H1 (cell line): ENCODE results near the gene WNK2. TPM values are rescaled to one million over a fixed set of nuclear protein-coding genes. Genes with fewer than 3 reads are reported as not detected.

Experiments used
- CTCF ChIA-PET: fragments of 300-600 bp; sonication (Branson Sonifier 250); formaldehyde crosslinking; loops from one replicate; lab custom pipeline; 2021; ENCODE audit not compliant: partially characterized antibody; lab: Charles Lee
- POLR2A ChIA-PET: fragments of 300-600 bp; sonication (Branson Sonifier 250); formaldehyde crosslinking; loops from one replicate; lab custom pipeline; 2021; ENCODE audit warnings: inconsistent platforms; ENCODE audit not compliant: partially characterized antibody; lab: Charles Lee
- DNase-seq, 2 experiments: peaks; one replicate each; pipeline versions ENCODE4 v3.0.0 to v3.0.0-alpha.2; 2010 to 2022; ENCODE audit warnings: low spot score in 2 of 2, low read depth in 1 of 2, mixed read lengths in 1 of 2
- FAIRE-seq: peaks from 2 replicates; lab custom pipeline; 2011; peaks lifted over from hg19 to GRCh38; lab: Jason Lieb, UNC
- H2AFZ ChIP-seq: 2 replicates; pipeline ENCODE4 v1.8.1; 2012; ENCODE audit warnings: low read length, inconsistent platforms
- H2AK5ac ChIP-seq: 2 replicates; pipeline ENCODE4 v1.6.1; 2013; ENCODE audit warnings: low read depth, low read length
- H2BK120ac ChIP-seq: replicated peaks from 2 replicates; pipeline ENCODE3; 2013; ENCODE audit warnings: low read depth, low read length, inconsistent platforms
- H2BK12ac ChIP-seq: 2 replicates; pipeline ENCODE4 v1.6.1; 2013; ENCODE audit warnings: low read depth, low read length
- H2BK15ac ChIP-seq: 2 replicates; pipeline ENCODE4 v1.6.1; 2013; ENCODE audit warnings: low read length
- H2BK20ac ChIP-seq: 2 replicates; pipeline ENCODE4 v1.6.1; 2013; ENCODE audit warnings: low read length
- H2BK5ac ChIP-seq: 2 replicates; pipeline ENCODE4 v1.6.1; 2013; ENCODE audit warnings: low read depth, low read length
- H3K14ac ChIP-seq: 2 replicates; pipeline ENCODE4 v1.6.1; 2013; ENCODE audit warnings: inconsistent platforms; ENCODE audit not compliant: insufficient read length
- H3K18ac ChIP-seq: 2 replicates; pipeline ENCODE4 v1.6.1; 2013; ENCODE audit warnings: low read length; ENCODE audit errors: extremely low read depth
- H3K23ac ChIP-seq: 2 replicates; pipeline ENCODE4 v1.6.1; 2013; ENCODE audit warnings: inconsistent platforms; ENCODE audit not compliant: insufficient read length
- H3K23me2 ChIP-seq: 2 replicates; pipeline ENCODE4 v1.6.1; 2013; ENCODE audit warnings: low read depth, low read length
- H3K27ac ChIP-seq: 2 replicates; pipeline ENCODE4 v1.6.1; 2011; ENCODE audit warnings: low read depth, low read length, inconsistent platforms
- H3K27me3 ChIP-seq, 4 experiments: replicated peaks in 1 of 4; 1 replicate in 1 of 4; 2 replicates in 3 of 4; pipeline versions ENCODE4 v1.6.1 to v1.8.1; 2011 to 2013; ENCODE audit warnings: low read length in 3 of 4, mild to moderate bottlenecking in 3 of 4, inconsistent platforms in 2 of 4, mixed read lengths in 2 of 4, moderate library complexity in 1 of 4; ENCODE audit not compliant: control insufficient read depth in 3 of 4, insufficient read depth in 3 of 4; ENCODE audit errors: extremely low read depth in 1 of 4
- H3K36me3 ChIP-seq, 4 experiments: 2 replicates each; pipeline versions ENCODE4 v1.6.1 to v1.8.1; 2011 to 2013; ENCODE audit warnings: mild to moderate bottlenecking in 4 of 4, low read length in 3 of 4, moderate library complexity in 2 of 4, control low read depth in 1 of 4, inconsistent platforms in 1 of 4; ENCODE audit not compliant: insufficient read depth in 4 of 4, control insufficient read depth in 2 of 4
- H3K4ac ChIP-seq: replicated peaks from 2 replicates; pipeline ENCODE3; 2013; ENCODE audit warnings: low read length, low read depth, mixed read lengths, inconsistent platforms; ENCODE audit not compliant: insufficient read length
- H3K4me1 ChIP-seq, 4 experiments: replicated peaks in 1 of 4; 1 replicate in 1 of 4; 2 replicates in 3 of 4; pipeline versions ENCODE4 v1.6.1 to v1.8.1; 2011 to 2013; ENCODE audit warnings: low read length in 3 of 4, inconsistent platforms in 2 of 4, mixed read lengths in 1 of 4; ENCODE audit not compliant: insufficient read depth in 4 of 4, control insufficient read depth in 3 of 4
- H3K4me2 ChIP-seq, 2 experiments: 2 replicates each; pipeline versions ENCODE4 v1.6.1 to v1.8.1; 2011 to 2013; ENCODE audit warnings: low read depth in 2 of 2, low read length in 2 of 2, control low read depth in 1 of 2, inconsistent platforms in 1 of 2, mild to moderate bottlenecking in 1 of 2; ENCODE audit not compliant: insufficient read depth in 1 of 2
- H3K4me3 ChIP-seq, 4 experiments: fragments of 200-600, 300-600 bp in 1 of 4; sonication (generic), shearing (Covaris generic), sonication (Bioruptor Twin) in 1 of 4; 2 replicates each; pipeline versions ENCODE4 v1.5.1 to v1.8.1; 2011 to 2016; ENCODE audit warnings: low read length in 4 of 4, low read depth in 3 of 4, control low read depth in 2 of 4, inconsistent platforms in 2 of 4, mild to moderate bottlenecking in 2 of 4, mixed read lengths in 1 of 4, moderate library complexity in 1 of 4; ENCODE audit not compliant: insufficient read depth in 2 of 4; ENCODE audit errors: extremely low read depth in 1 of 4
- H3K56ac ChIP-seq: replicated peaks from 2 replicates; pipeline ENCODE3; 2013; ENCODE audit warnings: low read depth, mild to moderate bottlenecking, mixed read lengths, low read length, inconsistent platforms; ENCODE audit not compliant: insufficient read length
- H3K79me1 ChIP-seq: 2 replicates; pipeline ENCODE4 v1.6.1; 2013; ENCODE audit warnings: low read depth, low read length, control low read depth
- H3K79me2 ChIP-seq, 2 experiments: 2 replicates each; pipeline versions ENCODE4 v1.6.1 to v1.8.1; 2012 to 2013; ENCODE audit warnings: low read length in 2 of 2, mild to moderate bottlenecking in 2 of 2, inconsistent platforms in 1 of 2; ENCODE audit not compliant: insufficient read depth in 2 of 2, control insufficient read depth in 1 of 2
- H3K9ac ChIP-seq, 4 experiments: replicated peaks in 1 of 4; 1 replicate in 1 of 4; 2 replicates in 3 of 4; pipeline versions ENCODE4 v1.6.1 to v1.8.1; 2011 to 2013; ENCODE audit warnings: low read depth in 3 of 4, low read length in 3 of 4, control low read depth in 2 of 4, mild to moderate bottlenecking in 2 of 4, moderate library complexity in 2 of 4, inconsistent platforms in 1 of 4; ENCODE audit errors: extremely low read depth in 1 of 4
- H3K9me3 ChIP-seq, 2 experiments: 2 replicates each; pipeline versions ENCODE4 v1.6.1 to v1.8.1; 2012 to 2013; ENCODE audit warnings: mild to moderate bottlenecking in 2 of 2, moderate library complexity in 2 of 2, control low read depth in 1 of 2, inconsistent platforms in 1 of 2, low read depth in 1 of 2, low read length in 1 of 2, mixed read lengths in 1 of 2; ENCODE audit not compliant: insufficient read depth in 2 of 2
- H4K20me1 ChIP-seq, 2 experiments: replicated peaks in 1 of 2; 2 replicates each; pipeline versions ENCODE3 to v1.8.1; 2011 to 2013; ENCODE audit warnings: inconsistent platforms in 2 of 2, low read length in 2 of 2, mild to moderate bottlenecking in 1 of 2; ENCODE audit not compliant: insufficient read depth in 2 of 2, control insufficient read depth in 1 of 2
- H4K5ac ChIP-seq: 2 replicates; pipeline ENCODE4 v1.6.1; 2013; ENCODE audit warnings: low read length, low read depth, mixed read lengths, inconsistent platforms; ENCODE audit not compliant: insufficient read length
- H4K8ac ChIP-seq: 2 replicates; pipeline ENCODE4 v1.8.0; 2013; ENCODE audit warnings: mild to moderate bottlenecking, moderate library complexity, low read length, inconsistent platforms; ENCODE audit not compliant: insufficient read depth; ENCODE audit errors: extremely low read depth
- H4K91ac ChIP-seq: replicated peaks from 2 replicates; pipeline ENCODE3; 2013; ENCODE audit warnings: low read length, mixed read lengths, inconsistent platforms; ENCODE audit not compliant: insufficient read length
- E2F6 ChIP-seq: IDR thresholded peaks from 2 replicates; pipeline ENCODE4 v1.6.1; 2012; ENCODE audit warnings: inconsistent platforms
- NANOG ChIP-seq: IDR thresholded peaks from 2 replicates; pipeline ENCODE4 v1.6.1; 2011; ENCODE audit warnings: low read length, low read depth, mild to moderate bottlenecking, inconsistent platforms; ENCODE audit not compliant: insufficient read depth, poor library complexity, severe bottlenecking
- PHF8 ChIP-seq: fragments of 200-600 bp; sonication (generic); conservative IDR thresholded peaks from 2 replicates; pipeline ENCODE4 v1.7.1; 2012; ENCODE audit warnings: low read depth, mild to moderate bottlenecking, inconsistent platforms, low read length, moderate library complexity
- WGBS, 2 experiments: shearing (Covaris generic) in 1 of 2; methylation state at CpG; one replicate each; pipeline versions ENCODE4 v1.1.6 to v1.1.7; 2013 to 2015; ENCODE audit warnings: low lambda C conversion rate in 2 of 2, mixed read lengths in 2 of 2, inconsistent platforms in 1 of 2, low coverage in 1 of 2, missing lambda C conversion rate in 1 of 2; ENCODE audit not compliant: insufficient replicate concordance in 2 of 2, insufficient coverage in 1 of 2, insufficient read length in 1 of 2; ENCODE audit errors: extremely low coverage in 1 of 2, missing lambda C conversion rate in 1 of 2; 5-methylcytosine and 5-hydroxymethylcytosine counted together
- polyA plus RNA-seq, 7 experiments: library from polyadenylated mRNA; depleted of rRNA in 3 of 7; stranded (reverse) in 5 of 7; unstranded in 2 of 7; fragments of >200 nt in 5 of 7; fragments of 200-250 nt in 2 of 7; gene quantifications; 1 replicate in 5 of 7; 2 replicates in 1 of 7; 4 replicates in 1 of 7; pipeline versions ENCODE4 v1.2.1 to v1.2.3, GENCODE V29; 2011 to 2013; ENCODE audit warnings: missing spikeins in 2 of 7, mixed read lengths in 2 of 7
- total RNA-seq: library from RNA; stranded (reverse); fragmentation: NEBNext Ultra II Directional; extraction: Animal tissue kit (Norgen Biotek cat#: 25700); gene quantifications from 2 replicates; pipeline ENCODE4 v1.2.1, GENCODE V29; 2021
- TF ChIP-seq, protein P1 (sequence below): IDR thresholded peaks from 2 replicates; pipeline ENCODE4 v1.6.1; 2011; ENCODE audit warnings: low read depth, mild to moderate bottlenecking, low read length; ENCODE audit not compliant: insufficient read depth

WNK2 gene
- total and polyA plus RNA-seq, 2 of the 8 experiments (the other 6 are each of a cell fraction or from before 2014, with no cell fraction given), result 12.0 to 87.2 TPM

DNA sequence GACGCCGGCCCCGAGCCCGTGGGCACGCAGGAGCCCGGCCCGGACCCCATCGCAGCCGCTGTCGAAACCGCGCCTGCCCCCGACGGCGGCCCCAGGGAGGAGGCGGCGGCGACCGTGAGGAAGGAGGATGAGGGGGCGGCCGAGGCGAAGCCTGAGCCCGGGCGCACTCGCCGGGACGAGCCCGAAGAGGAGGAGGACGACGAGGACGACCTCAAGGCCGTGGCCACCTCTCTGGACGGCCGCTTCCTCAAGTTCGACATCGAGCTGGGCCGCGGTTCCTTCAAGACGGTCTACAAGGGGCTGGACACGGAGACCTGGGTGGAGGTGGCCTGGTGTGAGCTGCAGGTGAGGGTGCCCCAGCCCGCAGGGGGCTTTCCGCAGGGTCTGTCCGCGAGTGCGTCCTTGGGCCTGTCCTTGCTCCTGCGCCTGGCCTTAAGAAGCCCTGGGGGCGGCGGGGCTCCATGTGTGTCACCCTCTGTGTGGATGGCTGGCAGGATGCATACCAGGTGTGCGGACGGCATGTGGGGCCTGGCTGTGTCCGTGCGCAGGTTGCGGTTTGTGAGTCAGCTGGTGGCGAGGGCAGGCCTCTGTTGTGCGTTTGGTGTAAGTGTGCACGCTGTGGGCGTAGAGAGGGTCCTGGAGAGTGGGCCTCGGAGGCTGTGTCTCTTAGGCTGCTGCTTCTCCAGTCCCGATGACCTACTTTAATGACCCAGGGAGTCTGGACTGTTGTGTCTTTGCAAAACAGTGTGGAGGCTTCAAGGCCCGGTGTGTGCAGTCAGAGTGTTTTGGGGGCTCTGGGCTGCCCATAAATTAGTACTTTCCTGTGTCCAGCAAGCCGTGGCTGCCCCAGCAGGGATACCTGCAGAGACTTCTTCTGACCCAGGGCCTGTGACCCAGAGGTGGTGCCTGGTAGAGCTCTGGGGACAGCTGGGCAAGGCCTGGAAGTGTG, 1.6 kb downstream of the WNK2 start:
- Histone ChIP-seq H2BK15ac (no peak overlapping the region), H3K18ac (no peak overlapping the region; the same call in none of the 2 replicates), H2BK120ac (no peak overlapping the region), H4K5ac (no peak overlapping the region), H4K20me1 (peaks cover 18 to 33% of the 10 kb centered on the region in 2 experiments), H3K14ac (no peak overlapping the region), H3K4me2 (peak overlapping the region; percentile 58 to 87), H3K9me3 (no peaks in the 10 kb centered on the region), H3K56ac (no peak overlapping the region), H2AK5ac (no peak overlapping the region), H3K23me2 (peaks cover 18% of the 10 kb centered on the region; the same call in 1 of the 2 replicates), H3K9ac (0 out of 7 replicates have a peak overlapping the region, but pooled peaks of 1 of the 4 experiments have one; percentile 7), H3K27me3 (peaks cover 0 to 43% (median 27%) of the 10 kb centered on the region in 4 experiments; a peak in 6 of 7 replicates), H3K36me3 (no peaks in the 10 kb centered on the region), H2BK20ac (no peak overlapping the region), H3K4ac (no peak overlapping the region), H3K4me3 (peak overlapping the region; percentile 0 to 86 (median 57)), H2BK12ac (0 out of 2 replicates have a peak overlapping the region, but pooled peaks have one; percentile 17), H2BK5ac (no peak overlapping the region), H3K27ac (no peak overlapping the region), H3K79me2 (peaks cover 0 to 35% of the 10 kb centered on the region in 2 experiments; a peak in 2 of 4 replicates), H3K79me1 (peaks cover 16% of the 10 kb centered on the region), H4K91ac (peak overlapping the region; percentile 12), H2AFZ (no peak overlapping the region), H4K8ac (peak overlapping the region; percentile 81), H3K23ac (no peak overlapping the region), H3K4me1 (peaks cover 0 to 16% (median 8%) of the 10 kb centered on the region in 4 experiments; a peak in 6 of 7 replicates)
- POLR2A ChIA-PET, result interaction anchor here (1.4 kb wide), 1 partner anchor 9 kb away, joined by 4 read pairs; no protein-coding TSS in a partner anchor
- DNase-seq (peak in 1 of 2 experiments; percentile 72), FAIRE-seq (no peak)
- TF ChIP-seq, protein P1, sequence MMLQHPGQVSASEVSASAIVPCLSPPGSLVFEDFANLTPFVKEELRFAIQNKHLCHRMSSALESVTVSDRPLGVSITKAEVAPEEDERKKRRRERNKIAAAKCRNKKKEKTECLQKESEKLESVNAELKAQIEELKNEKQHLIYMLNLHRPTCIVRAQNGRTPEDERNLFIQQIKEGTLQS, result no peak
- no peak for TF ChIP-seq NANOG
- TF ChIP-seq PHF8, result peak; percentile 14; the same call in 1 of the 2 replicates
- 0 out of 2 replicates have a peak, but pooled peaks have one; percentile 11 for TF ChIP-seq E2F6
- 50% methylated on average over 40 of the region's 61 CpGs; no CpG with 5 or more reads in 1 of the 2 experiments for WGBS, 2 experiments
- CTCF ChIA-PET, result interaction anchor here (0.5 to 1.6 kb wide), 10 partner anchors 10 to 761 kb away, joined by 3 to 5 read pairs (median 3); no protein-coding TSS in a partner anchor
